ENCODE measurements around the gene ZIC4. TPM values are rescaled to one million over a fixed set of nuclear protein-coding genes. Genes with fewer than 3 reads are reported as not detected.
A peak's percentile ranks its signal among the peaks of the same experiment; 100 is the strongest.

Gene ZIC4
- total RNA-seq, 1 experiment from 2014 or later, result 1.1 TPM

DNA sequence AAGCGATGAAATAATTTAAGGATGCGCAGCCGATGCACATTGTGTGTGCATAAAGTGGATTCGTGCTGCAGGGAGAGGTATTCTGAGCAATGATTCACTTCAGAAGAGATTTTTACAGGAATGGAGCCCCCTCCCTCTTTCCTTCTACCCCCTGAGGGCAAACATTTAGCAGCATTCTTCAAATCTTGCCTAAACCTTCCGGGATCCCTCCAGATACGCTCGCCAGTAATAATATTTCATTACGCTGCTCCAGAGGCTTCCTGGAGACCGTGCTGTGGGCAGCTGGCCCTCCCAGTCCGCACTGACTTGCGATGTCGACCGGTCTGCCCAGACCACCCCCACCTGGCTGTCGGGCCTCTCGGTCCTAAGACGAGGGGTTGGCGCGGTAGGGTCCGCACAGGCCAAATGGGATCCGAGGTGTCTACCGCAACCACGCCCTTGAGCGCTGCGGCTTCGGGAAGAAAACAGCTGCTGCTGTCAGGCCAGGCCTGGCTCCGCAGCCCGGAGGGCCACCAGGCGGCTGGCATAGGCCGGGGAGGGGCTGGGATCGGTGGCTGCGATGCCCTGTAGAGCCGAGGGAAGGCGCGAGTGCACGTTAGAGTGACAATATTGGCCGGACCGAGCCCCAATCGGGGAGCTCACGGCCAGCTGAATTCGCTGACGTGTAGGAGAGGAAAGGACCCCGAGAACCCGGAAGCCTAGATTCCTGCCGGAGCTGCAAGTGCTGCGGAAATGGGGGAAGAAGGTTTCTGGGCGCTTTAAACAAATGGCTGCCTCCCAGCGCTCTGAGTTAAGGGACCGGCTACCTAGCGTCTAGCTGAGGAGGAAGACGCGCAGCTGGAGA, 14.3 kb downstream of the ZIC4 start:
- peak; percentile 96 for DNase-seq (ENCODE audit: low read depth)

DNA sequence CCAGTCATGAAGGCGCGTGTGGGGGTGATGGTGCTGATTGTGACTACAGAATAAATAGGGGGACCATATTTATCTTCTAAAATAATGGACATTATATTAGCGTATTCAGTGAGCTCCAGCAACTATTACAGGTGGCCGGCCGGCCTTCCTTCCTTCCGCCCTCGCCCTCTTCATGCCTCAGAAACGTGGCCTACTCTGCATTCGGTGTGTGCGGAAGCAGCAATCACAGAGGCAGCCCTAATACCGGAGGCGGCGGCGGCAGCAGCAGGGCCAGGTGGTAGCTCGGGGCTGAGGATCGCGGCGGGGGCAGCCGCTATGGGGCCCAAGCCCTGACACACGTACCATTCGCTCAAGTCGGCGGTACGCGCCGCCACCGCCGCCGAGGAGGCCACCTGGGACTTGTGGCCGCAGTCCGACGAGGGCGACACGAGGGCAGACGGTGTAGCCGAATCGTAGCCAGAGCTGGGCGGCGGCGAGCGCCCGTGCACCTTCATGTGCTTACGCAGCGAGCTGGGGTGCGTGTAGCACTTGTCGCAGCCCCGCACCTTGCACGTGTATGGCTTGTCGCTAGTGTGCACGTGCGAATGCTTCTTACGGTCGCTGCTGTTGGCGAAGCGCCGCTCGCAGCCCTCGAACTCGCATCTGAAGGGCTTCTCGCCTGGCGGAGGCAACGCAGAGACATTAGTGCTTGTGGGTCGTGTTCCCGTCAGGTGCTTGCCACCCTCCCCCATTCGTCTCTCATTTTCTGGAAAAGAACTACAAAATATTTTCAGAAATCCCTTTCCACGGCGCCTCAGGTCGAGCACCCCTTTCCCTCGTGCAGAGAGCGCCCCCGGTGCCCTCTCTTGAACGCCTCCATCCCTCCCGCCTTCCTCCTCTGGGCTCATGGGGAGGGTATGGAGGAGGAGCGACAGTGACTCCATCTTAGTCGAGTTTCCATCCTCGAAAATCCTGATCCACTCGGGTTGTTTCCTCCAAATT, 15.5 kb downstream of the ZIC4 start:
- DNase-seq (ENCODE audit: low read depth), result no peak

DNA sequence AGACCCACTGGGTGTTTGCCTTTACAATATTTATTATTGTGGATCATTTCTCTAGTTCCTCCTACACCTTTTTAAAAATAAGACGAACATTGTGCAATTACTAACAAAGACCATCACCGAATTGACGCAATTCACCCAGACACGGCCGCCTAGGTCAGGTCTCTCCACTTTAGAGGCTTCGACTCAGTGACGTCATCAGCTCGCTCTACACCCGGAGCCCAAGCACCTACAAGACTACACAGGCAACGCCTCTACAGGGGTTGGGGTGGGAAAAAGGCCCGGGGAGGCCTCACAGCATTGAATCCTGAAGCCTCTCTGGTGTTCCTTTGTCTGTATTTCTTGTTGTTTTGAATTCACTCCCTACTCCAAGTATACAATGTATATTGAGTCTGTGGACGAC, 16.6 kb downstream of the ZIC4 start:
- DNase-seq (ENCODE audit: low read depth), result no peak

DNA sequence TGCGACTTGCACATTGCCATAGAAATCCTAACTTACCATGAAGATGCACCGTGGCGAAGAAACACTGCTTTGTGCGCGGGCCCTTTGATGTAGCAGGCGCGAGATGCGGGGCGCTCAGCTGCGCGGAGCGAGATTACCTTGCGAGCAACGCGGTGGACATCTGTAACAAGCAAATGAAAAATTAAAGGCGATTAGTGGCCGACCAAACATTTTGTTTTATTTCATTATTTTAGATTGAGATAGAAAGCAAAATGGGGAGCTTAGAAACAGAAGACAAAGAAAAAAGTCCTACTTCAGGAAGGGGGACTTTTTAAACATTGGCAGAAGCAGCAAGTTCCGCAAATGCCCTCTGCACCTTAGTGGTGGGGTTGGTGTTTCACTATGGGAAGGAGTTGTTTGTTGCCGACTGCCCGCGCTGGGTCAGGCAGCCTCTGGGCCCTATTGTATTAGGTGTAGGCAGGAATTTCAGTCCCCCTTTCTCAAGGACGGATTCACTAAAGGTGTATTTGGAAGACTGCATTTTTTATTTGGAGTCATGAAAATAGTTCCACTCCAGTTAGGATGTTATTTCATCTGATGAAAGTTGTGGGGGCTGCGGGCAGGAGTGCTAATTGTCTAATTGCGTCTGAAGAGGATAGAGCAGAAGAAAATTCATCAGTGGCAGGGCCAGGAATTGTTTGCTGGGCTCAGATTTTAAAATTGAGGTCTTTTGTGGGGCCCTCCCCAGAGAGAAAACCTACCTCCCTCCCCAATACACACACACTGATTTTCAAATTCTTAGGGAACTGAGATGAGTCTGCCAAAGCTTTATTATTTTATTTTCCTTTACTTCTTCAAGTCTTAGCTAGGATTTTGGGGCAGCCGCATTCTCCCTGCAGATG, 17.4 kb downstream of the ZIC4 start:
- DNase-seq (ENCODE audit: low read depth), result no peak

DNA sequence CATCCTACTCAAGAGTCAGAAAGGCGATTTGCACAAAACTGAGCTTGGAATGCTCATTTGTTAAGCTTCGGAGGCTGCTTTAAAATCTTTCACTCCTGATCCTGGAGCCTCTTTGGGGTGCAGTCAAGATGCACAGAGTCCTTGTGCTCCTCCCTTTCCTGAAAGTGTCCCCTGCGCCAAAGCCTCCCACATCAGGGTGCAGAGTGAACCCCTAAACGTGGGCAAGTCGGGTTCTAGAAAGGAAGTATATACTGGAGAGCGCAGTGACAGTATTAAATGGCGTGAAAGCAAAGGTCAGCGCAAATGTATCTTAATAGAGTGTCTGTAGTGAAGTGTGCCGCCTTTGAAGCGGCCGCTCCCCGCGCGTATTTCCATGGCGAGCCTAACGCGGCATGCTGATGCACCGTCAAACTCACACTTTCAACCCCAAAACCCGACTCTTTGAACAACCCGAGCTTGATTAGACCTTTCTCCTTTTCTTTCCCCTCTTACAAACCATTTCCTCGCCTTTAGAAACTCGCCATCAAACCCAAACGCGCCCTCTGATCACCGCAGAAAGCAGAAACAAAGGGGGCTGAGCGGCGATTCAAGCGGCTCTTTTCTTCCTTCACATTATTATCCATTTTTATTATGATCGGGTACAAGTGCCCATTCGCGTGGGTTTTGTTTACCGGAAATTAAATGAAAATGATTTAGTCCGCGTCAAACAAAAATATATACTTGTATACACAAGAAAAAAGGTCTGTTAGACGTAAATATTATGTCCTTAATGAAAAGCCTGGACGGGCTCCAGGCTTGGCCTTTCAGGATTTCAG, 18.3 kb downstream of the ZIC4 start:
- no peak for DNase-seq (ENCODE audit: low read depth)

DNA sequence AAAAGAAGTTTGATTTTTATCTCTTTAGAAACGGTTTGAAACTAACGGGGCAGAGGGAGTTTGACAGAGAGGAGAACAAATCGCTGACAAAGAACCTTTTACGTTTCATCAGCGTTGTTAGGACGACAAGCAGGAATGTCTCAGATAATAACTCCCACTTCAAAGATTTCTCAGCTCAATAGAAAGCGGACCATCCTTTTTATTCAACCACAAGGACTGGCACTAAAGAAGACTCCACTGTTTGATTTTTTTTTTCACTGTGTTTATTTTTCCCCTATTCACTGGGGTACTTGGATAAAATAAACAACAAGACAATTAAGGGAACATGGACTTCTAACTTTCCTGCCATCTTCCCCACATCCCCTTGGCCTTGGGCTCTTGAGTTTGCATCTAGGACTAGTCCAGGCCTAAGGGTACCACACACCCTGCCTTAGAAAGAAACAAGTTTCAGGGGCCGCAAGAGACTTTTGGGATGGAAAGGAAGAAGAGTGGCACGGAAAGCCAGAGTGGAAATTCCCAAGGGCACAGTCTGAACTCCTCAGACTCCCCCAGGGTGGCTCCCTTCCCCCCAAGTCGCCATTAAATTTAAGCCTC, 19.0 kb downstream of the ZIC4 start:
- no peak for DNase-seq (ENCODE audit: low read depth)

DNA sequence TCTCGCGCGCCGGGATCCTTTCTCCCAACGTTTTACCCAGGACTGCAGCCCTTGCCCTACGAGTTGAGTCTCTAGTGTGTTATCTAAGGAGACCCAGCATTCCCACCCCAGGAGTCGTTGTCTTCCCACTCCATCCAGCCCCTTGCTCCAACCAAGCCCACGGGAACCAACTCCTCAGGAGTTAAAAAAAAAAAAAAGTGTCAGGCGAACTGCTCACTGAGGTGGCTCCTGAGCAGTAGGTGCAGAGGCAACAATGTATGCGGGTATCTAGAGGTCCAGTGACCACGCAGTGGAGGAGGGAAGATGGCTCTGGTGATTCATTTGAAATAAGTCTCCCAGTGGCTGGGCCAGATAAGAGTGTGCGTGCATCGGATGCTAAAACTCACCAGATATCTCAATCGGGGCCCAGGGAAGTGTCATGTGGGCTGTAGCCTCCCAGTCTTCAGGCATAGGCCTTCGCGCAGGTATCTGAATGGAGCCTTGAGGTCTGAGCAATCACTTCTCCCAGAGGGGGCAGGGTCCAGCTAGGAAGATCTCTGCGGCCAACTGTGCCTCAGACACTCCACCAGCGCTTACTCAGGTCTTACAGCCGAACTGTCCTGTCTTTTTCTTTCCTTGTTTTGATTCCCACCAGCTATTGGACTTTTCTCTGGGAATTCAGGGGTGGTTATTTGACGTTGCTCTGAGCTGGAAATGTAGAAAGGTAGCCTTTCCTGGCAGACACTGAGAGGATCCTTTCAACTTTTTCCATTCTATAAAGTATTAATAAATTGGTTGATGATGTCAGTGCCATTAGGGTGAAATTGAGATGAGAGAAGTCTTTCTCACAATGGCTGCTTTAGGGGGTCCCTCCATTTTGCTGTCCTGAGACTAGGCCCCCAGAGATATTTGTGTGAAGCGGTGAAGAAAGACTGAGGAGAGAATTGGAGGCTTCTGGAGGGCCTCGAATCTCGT, 21.0 kb downstream of the ZIC4 start:
- no peak for DNase-seq (ENCODE audit: low read depth)

DNA sequence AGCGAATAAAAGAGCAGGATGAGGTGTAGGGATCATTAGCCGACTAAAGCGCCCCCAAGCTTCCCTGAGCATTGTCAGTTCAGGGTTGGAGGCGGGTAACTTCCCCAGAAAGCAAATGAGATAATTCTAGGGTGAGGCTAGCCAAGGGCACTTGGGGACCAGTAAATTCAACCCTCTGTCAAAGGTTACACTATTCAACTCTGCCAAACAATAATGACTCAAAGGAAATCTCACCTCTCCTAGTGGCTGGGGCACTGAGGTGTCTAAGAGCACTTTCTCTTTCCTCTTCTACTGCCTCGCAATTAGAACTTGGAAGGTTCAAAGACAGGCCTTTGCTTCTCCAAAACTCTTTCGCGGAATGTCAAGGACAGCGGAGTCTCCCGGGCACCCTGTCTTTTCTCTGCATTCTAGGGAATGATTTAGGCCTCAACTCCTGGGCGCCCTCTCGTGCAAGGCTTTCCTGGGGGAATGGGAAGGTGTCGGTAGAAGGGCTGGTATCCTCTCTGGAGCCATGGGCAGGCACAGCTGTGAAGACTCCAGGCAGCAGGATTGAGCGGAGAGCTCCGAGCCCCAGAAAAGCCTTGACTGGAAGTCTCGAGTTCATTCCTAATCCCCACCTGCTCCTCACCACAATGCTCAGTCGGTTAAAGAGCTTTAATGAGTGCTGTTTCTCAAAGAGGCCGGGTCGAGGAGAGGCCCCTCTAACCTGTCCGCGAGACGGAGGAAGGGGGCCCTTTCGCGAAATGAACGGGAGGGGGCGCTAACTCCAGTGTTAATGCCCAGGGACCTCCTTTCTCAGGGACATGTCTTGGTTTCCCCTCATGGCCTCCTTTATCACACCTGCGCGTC, 21.9 kb downstream of the ZIC4 start:
- no peak for DNase-seq (ENCODE audit: low read depth)

DNA sequence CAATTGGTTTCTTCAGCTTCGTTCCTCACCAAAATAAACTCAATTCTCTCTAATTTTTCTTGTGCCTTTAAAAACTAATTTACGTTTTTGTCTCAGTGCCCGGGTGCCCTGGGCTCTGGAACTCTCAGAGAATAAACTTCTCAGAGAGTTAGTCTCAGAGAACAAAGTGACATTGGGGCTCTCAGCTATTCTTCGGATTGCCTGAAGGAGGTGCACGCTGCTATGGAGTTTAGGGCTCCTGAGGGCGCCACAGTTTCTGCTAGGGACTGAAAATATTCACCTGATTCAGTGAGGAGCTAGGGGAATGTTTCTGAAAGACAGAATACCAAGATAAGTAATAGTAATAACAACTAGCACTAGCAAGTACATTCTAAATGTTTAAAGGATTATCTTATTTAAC, 22.7 kb downstream of the ZIC4 start:
- DNase-seq (ENCODE audit: low read depth), result no peak

DNA sequence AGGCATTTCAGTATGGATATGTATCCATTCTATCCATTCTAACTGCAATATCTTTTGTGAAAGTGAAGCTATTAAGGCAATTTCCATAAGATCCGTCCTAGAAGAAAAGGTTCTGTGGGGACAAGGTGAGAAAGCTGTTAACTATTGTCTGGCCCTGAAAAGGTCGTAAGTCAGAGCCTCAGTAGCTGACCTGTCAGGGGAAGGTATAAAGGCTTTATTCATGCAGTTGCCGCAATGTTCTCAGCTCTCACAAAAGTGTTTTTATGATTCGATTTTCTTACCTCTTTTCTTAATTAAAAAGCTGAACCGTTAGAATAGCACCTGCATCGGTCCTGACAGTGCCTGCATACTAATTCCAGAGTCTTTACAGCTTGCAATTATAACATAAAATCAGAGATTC, 24.7 kb downstream of the ZIC4 start:
- DNase-seq (ENCODE audit: low read depth), result no peak

DNA sequence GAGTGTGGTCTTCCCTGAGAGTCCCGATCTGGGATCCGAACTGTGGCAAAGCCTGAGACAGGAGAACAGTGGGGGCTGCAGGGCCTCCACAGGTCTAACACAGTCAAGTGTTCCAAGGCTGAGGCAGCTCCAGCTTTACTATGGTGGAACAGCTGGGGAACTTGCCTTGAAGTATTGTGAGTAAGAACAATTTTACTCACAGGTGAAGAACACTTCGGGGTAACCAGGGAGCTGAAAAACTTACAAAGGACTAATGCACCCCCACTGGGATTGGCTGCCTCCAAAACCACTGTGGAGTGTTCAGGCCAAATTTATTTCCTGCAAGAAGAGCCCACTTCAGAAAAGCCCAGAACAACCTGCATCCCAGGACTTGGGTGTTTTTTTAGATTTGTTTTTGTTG, 25.4 kb downstream of the ZIC4 start:
- no peak for DNase-seq (ENCODE audit: low read depth)

DNA sequence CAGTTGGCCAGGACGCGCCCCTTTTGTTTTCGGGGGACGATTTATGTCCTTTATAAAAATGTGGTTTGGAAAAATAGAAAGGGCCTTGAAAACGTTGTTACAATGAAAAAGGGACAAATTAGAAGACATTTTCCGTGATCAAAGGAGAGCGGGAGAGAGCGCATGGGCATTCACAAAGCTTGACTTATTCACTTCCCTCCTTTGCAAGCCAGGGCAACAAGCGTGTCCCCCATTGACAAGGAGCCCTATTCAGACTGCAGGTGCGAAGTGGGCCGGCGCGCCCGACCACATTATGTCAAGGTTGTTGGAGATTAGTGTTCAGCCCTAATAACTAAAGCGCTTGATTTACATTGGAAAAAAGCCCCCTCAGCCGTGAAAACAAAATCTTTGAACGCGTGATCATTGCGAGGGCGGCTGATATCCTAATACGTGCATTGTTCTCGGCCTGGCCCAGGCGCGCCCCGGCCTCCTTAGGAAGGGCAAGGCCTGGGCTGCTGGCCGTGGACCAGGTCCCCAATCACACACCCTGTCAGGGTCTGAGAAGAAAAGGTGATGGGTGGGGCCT, 25.9 kb downstream of the ZIC4 start:
- DNase-seq (ENCODE audit: low read depth), result no peak

DNA sequence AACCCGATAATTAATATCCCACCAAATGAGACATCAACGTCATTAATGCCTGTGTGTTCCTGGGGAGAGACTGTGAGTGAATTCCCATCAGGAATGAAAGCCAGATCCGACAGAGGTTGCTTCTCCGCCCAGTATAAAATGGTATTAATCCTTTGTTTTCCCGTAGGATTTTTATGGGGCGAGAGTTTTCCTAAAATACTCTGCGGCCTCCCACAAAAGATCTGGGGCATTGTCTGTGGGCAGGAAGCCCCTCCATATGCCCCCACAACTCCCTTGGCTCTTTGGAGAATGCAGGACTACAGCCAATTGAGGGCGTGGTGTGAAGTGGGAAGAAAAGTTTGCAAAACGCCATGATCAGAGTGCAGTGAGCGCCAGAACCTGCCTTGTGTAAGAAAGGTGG, 26.7 kb downstream of the ZIC4 start:
- no peak for DNase-seq (ENCODE audit: low read depth)

DNA sequence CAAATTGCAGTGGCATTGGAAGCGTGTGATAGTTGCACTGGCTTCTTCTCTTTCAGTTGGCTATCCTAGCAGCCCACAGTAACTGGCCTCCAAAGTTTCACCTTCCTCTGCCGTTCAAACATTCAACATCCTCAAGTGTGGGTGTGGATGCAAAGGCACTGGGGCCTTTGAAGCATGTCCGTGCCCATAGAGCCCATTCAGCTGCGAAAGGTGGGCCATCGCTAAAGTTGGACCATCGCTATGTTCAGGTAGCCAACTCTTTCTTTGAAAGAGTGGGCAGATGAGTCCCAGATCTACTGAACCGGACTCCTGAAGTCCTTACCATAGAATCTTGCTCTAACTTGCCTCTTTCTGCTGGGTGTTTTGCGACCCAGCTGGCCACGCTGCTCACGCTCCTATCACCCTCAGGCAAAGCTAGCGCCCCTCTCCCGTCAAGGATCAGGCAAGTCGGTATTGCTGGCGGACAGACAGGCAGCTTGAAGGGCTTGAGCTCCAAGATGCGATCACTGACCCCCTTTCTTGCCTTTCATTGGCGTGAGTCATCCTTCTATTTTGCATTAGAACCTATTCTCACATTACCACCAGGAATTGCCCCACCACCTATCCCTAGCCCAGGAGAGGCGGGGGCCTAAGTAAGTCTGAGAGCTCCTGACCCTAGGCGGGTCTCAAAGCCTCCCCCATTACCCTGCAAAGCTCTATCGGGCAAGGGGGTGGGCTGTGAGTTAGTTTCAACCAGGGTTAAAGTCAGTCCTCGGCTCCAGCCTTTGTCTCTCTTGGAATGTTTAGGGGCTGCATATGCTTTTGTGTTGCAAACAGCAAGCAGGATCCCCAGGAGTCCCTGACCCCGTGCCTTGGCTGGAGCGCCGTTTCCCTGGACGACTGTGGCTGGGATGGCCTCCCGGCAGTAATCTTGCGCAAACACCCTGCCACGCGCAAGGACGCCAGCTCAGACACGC, 28.7 kb downstream of the ZIC4 start:
- no peak for DNase-seq (ENCODE audit: low read depth)

DNA sequence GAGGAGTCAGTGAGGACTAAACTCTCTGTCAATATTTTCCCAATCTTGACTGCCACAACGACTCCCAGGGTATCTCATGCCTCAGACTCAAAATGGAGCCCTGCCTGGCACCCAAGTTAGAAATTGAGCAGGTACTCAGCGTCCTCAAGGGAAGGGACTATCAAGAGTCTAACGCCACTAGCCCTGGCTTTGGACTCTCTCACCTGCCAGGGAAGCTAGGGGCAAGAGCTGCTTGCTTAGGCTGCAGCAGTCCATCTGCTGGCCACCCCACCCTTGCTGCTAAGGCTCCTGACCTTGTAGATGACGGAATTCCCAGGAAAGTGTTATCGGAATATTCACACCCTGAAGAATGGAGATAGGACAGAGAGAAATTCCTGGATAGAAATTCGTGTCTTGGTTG, 33.0 kb downstream of the ZIC4 start:
- DNase-seq (ENCODE audit: low read depth), result no peak

DNA sequence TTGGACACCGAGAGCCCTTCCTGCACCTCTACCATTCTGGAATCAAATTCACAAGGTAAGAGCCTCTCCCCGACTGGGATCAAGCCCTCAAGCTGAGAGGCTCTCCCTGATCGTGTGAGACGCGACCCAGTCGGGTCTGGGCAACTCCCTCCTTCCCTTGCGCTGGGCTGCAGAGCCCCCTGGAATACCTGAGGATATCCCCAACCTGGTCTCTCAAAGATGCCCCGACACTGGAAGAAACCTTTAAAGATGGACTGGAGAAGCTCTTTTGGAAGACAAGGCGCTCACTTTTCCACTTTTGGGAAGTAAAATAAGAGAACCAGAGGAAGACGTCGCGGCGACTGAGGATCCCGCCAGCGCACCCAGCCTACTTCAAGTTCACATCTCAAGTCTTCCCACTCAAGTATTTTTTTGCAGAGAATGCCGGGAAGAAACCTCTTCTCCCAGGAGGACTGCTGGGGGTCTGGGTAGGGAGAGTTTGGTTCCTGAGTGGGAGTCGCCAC, 33.8 kb downstream of the ZIC4 start:
- DNase-seq (ENCODE audit: low read depth), result no peak

Data from LHCN-M2 (cell line).